Activated T-helper 1 cell treated with anti-CD3 and anti-CD28 coated beads, Interleukin-2, amount 50 U/mL, for 16 hours (primary cell): ENCODE data around the gene KLHL15.
A peak's percentile ranks its signal among the peaks of the same experiment; 100 is the strongest.
"Not testable (repeated sequence)": the region's sequence is repeated elsewhere in the genome, so short reads cannot be mapped to it uniquely, and the experiment has no call there.

Source experiments
- DNase-seq, 2 donors: peaks; one replicate each; pipeline ENCODE4 v3.0.0-alpha.2; 2020; ENCODE audit warnings: low read depth in 1 of 2, low spot score in 1 of 2

KLHL15 gene

DNA sequence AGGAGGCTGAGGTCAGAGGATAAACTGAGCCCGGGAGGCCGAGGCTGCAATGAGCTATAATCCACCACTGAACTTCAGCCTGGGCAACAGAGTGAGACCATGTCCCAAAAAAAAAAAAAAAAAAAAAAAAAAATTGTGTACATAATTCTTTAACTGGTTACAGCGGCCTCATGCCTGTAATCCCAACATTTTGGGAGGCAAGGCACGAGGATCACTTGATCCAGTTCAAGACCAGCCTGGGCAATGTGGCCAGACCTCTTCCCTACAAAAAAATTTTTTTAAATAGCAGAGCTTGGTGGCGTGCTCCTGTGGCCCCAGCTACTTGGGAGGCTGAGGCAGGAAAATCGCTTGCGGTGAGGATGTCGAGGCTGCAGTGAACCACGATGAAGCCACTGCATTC lies 9.3 kb downstream of the KLHL15 start:
- no peak for DNase-seq

- peak in 1 of 2 donors; percentile 1 for DNase-seq
Measured at GRCh38 chrX:24014388-24015018, 12.5 kb downstream of the KLHL15 start.

DNA sequence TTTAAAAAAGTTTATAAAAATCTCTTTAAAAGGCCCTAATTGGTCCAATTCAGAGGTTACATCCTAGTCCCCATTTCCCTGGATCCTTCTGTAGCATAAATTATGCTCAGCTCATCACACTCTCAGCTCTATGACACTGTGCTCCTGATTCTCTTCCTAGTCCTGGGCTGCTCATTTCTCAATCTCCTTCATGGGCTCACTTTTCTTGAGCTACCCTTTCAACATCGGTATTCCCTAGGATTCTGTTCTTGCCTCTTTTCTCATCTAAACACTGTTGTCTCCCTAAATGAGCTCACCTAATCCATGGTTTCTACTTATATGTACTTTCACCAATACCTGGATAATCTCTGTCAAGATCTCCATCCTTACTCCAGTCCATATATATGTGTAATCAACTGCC lies 14.7 kb downstream of the KLHL15 start:
- no peak for DNase-seq

DNA sequence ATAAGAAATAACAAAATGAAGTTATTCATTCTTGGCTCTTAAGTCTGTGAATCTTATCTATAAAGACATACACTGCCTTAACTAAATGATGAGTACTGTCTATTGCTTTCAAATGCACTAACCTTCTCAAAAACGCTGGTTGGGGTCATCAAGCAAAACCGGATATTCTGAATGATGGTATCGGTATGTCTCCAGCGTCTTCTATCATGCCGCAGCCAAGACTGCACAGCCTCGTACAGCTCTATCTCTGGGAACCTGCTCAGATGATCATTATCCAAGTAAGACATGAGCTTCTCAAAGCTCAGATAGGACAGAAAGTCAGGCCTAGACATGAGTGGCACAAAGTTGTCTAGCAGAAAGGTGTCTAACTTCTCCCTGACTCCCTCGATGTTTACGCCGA lies 21.1 kb downstream of the KLHL15 start:
- no peak for DNase-seq

- no peak for DNase-seq
Measured at GRCh38 chrX:24005028-24005427, 22.0 kb downstream of the KLHL15 start.

- DNase-seq: no peak
Measured at GRCh38 chrX:24002792-24003191, 24.2 kb downstream of the KLHL15 start.

DNA sequence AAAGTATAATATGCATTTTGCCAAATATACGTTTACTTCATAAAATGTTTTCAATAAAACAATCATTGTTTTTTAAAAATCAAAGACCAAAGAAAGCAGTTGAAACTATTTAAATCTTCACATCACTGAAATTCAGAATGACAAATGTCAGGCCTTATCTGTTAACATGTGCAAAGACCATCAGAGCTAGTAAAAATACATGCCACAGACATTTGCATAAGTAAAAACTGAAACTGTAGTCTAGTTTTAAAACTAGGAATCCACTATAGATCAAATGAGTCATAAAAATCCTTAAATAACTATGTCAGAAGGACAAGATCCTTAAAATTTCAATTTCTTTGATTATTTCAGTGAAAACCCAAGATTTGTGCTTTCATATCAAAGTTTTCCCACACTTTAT lies 24.8 kb downstream of the KLHL15 start:
- DNase-seq: no peak

DNA sequence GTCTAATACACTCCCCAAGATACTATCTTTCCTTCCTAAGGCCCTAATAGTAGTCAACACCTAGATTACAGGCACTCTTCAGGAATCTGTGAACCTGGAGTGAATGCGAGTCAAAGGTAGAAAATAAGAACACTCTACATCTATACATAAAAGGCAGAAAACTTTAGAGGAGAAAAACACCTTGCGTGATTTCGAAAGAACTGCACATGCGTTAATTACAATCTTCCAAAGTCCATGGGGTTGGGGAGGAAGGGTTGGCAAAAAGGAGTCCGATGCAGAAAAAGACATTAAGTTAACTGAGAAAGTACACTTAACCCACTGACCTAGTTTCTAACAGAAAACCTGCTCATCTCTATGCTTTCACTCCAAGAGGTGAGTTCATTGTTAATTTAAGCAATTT lies 27.3 kb downstream of the KLHL15 start:
- DNase-seq: no peak

DNA sequence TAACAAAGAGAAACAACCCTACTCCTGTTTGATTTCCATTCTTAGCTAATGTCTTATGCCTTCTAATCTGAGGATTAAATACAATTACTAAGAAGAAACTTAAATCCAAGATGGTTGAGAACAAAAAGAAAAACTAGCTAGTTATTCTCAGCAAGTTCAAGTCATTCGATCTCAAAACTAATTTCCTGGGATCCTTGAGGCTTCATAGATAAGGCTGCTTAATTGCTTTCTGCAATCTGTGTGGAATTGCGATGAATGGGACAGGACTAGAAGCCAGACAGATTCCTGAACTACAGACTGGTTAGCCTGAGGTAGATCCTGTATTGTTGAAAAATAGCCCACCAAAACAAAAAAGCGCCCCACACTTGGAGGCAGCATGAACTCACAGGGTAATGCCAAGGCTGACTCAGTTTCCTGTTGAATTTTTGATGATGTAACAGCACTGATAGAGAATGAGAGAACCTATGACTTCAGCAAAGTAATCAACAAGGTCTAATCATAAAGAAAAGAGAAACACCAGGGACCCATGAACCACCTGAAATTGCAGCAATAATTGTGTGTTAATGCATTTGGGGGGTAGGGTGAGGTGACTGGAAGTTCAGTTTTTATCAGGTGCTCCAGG lies 33.9 kb downstream of the KLHL15 start:
- no peak for DNase-seq

DNA sequence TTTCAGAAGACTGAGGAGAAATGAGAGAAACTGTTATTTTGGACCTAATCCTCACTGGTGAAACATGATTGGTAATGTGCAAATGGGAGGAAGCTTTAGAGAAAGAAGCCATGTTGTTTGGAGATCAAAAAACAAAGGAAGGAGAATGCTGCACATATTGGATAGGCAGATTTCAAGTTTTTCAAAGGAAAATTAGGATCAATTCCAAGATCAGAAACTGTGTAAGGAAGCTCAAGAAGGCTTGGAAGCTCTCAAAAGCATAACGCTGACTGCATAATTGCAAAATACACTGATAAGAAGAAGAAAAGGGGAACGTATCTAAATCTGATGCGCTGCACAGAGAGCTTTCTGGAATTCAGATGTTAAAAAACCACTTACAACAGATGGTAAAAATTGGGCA lies 34.6 kb downstream of the KLHL15 start:
- DNase-seq: no peak

DNA sequence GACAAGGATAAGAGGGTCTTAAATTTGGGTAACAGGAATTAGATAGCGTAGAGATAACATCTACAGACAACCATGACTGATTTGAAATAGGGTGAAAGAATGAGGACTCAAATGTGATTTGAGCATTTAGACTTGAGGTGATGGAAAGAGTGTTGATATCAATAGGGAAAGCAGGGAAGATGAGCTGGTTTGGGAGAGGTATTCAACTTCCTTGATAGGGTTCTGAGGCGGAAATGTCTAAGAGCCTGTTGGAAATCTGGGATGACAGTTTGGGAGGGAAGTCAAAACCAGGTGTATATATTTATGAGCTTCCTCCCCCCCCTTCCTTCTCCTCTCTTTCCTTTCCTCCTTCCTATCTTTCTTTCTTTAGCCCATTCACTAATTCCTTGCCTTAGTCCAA lies 36.5 kb downstream of the KLHL15 start:
- no peak for DNase-seq

DNA sequence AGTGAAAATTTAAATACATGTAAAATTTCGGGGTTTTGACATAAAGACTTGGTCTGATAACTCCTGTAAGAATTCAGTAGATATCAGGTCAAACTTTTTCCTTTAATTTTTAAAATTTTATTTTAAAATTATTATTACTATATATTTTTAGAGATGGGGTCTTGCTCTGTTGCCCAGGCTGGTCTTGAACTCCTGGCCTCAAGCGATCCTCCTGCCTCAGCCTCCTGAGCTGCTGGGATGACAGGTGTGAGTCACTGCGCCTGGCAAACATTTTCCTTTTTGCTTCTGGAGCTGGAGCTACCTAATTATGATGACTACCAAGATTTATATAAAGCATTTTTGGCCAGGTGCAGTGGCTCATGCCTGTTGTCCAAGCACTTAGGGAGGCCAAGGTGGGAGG lies 37.3 kb downstream of the KLHL15 start:
- no peak for DNase-seq

DNA sequence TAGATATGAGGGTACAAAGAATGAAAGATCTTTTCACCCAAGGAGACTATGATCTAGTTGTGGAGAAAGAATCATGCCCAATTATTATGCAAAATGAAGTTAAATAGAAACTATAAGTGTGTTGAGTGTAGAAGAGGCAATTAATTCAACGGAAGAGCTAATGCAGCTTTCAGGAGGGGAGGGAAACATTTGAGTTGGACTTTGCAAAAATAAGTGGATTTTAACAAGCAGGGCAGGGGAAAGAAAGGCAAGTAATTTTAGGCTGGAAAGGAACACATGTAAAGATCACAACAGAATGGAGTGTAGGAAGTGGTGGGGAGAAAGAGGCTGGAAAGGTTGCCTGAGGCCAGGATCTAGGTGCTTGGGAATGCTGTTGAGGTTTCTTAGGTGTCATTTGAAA lies 44.1 kb downstream of the KLHL15 start:
- DNase-seq: no peak

DNA sequence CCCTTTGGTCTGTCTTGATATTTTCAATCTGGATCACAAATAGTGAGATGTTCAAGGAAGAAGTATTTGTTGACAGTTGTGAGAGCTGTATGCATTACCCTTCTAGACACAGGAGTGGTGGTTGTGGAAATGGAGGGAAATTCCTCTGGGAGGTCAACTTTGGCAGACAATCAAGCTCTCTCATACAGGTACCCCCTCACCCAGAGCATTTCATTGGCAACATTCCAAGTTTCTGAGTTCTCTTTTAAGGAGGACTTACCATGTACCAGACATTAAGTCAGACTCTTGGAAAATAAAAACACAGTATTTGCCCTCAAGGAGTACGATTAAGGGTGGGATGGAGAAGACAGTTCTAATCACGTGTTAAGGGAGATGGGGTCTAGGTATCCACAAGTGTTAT lies 45.3 kb downstream of the KLHL15 start:
- no peak for DNase-seq

GRCh38 chrX:23981222-23981621 lies 45.8 kb downstream of the KLHL15 start:
- no peak for DNase-seq

GRCh38 chrX:23980011-23980441 lies 47.0 kb downstream of the KLHL15 start:
- DNase-seq: no peak

DNA sequence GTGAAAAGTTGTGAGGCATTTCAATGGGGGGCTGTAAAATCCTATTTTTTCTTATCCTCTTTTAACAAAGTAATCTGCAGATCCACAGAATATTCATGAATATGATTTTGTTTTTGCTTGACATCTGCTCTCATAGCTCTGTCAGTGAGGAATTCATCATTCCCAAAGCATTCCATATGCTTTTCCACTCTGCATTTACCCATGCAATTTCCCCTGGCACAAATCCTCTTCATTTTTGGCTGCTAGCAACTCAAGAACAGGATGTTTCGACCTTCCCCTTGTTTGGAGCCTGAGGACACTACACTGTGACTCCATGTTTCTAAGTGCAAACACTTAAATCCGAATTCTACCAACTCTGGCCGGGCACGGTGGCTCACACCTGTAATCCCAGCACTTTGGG lies 48.5 kb downstream of the KLHL15 start:
- no peak for DNase-seq

GRCh38 chrX:23965630-23966029 lies 61.4 kb downstream of the KLHL15 start:
- DNase-seq: not testable (repeated sequence)

- no peak for DNase-seq
Measured at GRCh38 chrX:23964191-23964590, 62.8 kb downstream of the KLHL15 start.

- no peak for DNase-seq
Measured at GRCh38 chrX:23959781-23960180, 67.2 kb downstream of the KLHL15 start.

- DNase-seq: no peak
Measured at GRCh38 chrX:23954396-23954795, 72.6 kb downstream of the KLHL15 start.

- DNase-seq: no peak
Measured at GRCh38 chrX:23953908-23954269, 73.1 kb downstream of the KLHL15 start.
